A549 (cell line): ENCODE data around the gene TECPR2.

Experiments
- BHLHE40 ChIP-seq: IDR thresholded peaks from 2 replicates; pipeline ENCODE4 v1.6.1; 2012; ENCODE audit warnings: low read depth, low read length, inconsistent platforms
- EP300 ChIP-seq, 2 experiments: fragments of >200 bp; sonication (Bioruptor Twin); formaldehyde crosslinking; IDR thresholded peaks; 2 replicates in 1 of 2; 3 replicates in 1 of 2; pipeline ENCODE4 v1.6.1; 2016 to 2017
- FOSL2 ChIP-seq, 2 experiments: fragments of 450-650 bp in 1 of 2; fragments of >200 bp in 1 of 2; sonication (Bioruptor Twin) in 1 of 2; formaldehyde crosslinking; IDR thresholded peaks; 2 replicates each; pipeline versions ENCODE4 v1.5.0 to v1.6.1; 2016 to 2020; ENCODE audit warnings: mild to moderate bottlenecking in 1 of 2, moderate library complexity in 1 of 2
- MAZ ChIP-seq: fragments of 150-350 bp; IDR thresholded peaks from 2 replicates; pipeline ENCODE4 v1.6.1; 2014; ENCODE audit warnings: antibody characterized with exemption, low read depth, low read length, borderline replicate concordance
- RAD21 ChIP-seq, 2 experiments: fragments of >200 bp in 1 of 2; sonication (Bioruptor Twin) in 1 of 2; formaldehyde crosslinking in 1 of 2; IDR thresholded peaks in 1 of 2; conservative IDR thresholded peaks in 1 of 2; 2 replicates in 1 of 2; 3 replicates in 1 of 2; pipeline ENCODE4 v1.6.1; 2012 to 2018; ENCODE audit warnings: inconsistent platforms in 1 of 2
- TF ChIP-seq, protein P1 (sequence below): fragments of >200 bp; sonication (Bioruptor Twin); formaldehyde crosslinking; IDR thresholded peaks from 3 replicates; pipeline ENCODE4 v1.5.1; 2016

DNA sequence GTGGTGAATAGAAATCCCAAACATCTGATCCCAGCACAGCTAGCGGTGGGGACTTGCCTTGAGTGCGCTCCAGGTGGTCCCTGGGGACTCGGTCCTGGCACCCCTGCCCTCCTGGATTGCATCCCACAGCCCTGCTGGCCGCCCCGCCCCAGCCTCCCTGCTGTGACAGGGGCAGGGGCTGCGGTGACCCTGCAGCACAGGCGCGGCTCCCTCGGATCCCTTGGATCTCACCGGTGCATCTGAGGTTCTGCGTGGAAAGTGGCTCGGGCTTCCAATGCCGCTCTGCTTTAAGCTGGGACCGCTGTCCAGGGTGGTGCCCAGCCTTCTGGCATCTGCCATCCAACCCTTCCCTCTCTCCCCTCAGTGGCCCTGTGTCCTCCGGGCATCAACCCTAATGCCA, 130.8 kb downstream of the TECPR2 start:
- TF ChIP-seq, protein P1, sequence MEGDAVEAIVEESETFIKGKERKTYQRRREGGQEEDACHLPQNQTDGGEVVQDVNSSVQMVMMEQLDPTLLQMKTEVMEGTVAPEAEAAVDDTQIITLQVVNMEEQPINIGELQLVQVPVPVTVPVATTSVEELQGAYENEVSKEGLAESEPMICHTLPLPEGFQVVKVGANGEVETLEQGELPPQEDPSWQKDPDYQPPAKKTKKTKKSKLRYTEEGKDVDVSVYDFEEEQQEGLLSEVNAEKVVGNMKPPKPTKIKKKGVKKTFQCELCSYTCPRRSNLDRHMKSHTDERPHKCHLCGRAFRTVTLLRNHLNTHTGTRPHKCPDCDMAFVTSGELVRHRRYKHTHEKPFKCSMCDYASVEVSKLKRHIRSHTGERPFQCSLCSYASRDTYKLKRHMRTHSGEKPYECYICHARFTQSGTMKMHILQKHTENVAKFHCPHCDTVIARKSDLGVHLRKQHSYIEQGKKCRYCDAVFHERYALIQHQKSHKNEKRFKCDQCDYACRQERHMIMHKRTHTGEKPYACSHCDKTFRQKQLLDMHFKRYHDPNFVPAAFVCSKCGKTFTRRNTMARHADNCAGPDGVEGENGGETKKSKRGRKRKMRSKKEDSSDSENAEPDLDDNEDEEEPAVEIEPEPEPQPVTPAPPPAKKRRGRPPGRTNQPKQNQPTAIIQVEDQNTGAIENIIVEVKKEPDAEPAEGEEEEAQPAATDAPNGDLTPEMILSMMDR, result no peak
- no peak for TF ChIP-seq MAZ
- no peak for TF ChIP-seq FOSL2 (IDR thresholded peaks at IDR 0.05)
- TF ChIP-seq FOSL2 (CRISPR knock-in tag; IDR thresholded peaks at IDR 0.05), result no peak
- no peak for TF ChIP-seq BHLHE40
- no peak for TF ChIP-seq EP300 (IDR thresholded peaks at IDR 0.05)
- TF ChIP-seq RAD21 (conservative IDR thresholded peaks at IDR 0.05 in 1 of 2, IDR thresholded peaks at IDR 0.05 in 1 of 2), result no peak
